Measurements from ENCODE around the gene FKBP14. TPM values are rescaled to one million over a fixed set of nuclear protein-coding genes. Genes with fewer than 3 reads are reported as not detected.
"Not testable (repeated sequence)": the region's sequence is repeated elsewhere in the genome, so short reads cannot be mapped to it uniquely, and the experiment has no call there.

The FKBP14 gene
- total and polyA plus RNA-seq, 2 of the 8 experiments (the other 6 are each of a cell fraction or from before 2014, with no cell fraction given) = 3.2 to 20.7 TPM

- not testable (repeated sequence) for H2BK20ac ChIP-seq (ENCODE audit: low read length); H4K20me1 ChIP-seq (replicated peaks in 1 of 2; ENCODE audit: control insufficient read depth in 1 of 2, insufficient read depth in 2 of 2, low read length in 2 of 2); H2BK5ac ChIP-seq (ENCODE audit: low read depth, low read length); H3K56ac ChIP-seq (replicated peaks; ENCODE audit: insufficient read length, low read depth, low read length); H3K27me3 ChIP-seq (replicated peaks in 1 of 4; ENCODE audit: control insufficient read depth in 3 of 4, extremely low read depth in 1 of 4, insufficient read depth in 3 of 4, low read length in 3 of 4); H3K79me1 ChIP-seq (ENCODE audit: low read depth, low read length); H2BK120ac ChIP-seq (replicated peaks; ENCODE audit: low read depth, low read length); H3K9me3 ChIP-seq (ENCODE audit: insufficient read depth in 2 of 2, low read depth in 1 of 2, low read length in 1 of 2); H3K4me2 ChIP-seq (ENCODE audit: insufficient read depth in 1 of 2, low read depth in 2 of 2, low read length in 2 of 2); H3K9ac ChIP-seq (replicated peaks in 1 of 4; ENCODE audit: extremely low read depth in 1 of 4, low read depth in 3 of 4, low read length in 3 of 4); H3K23me2 ChIP-seq (ENCODE audit: low read depth, low read length); H4K91ac ChIP-seq (replicated peaks; ENCODE audit: insufficient read length, low read length); H4K5ac ChIP-seq (ENCODE audit: insufficient read length, low read depth, low read length); H3K18ac ChIP-seq (ENCODE audit: extremely low read depth, low read length); H2AK5ac ChIP-seq (ENCODE audit: low read depth, low read length); H2AFZ ChIP-seq (ENCODE audit: low read length); DNase-seq (ENCODE audit: low read depth in 1 of 2, low spot score in 2 of 2); H3K23ac ChIP-seq (ENCODE audit: insufficient read length); H3K4me1 ChIP-seq (replicated peaks in 1 of 4; ENCODE audit: control insufficient read depth in 3 of 4, insufficient read depth in 4 of 4, low read length in 3 of 4); H3K4me3 ChIP-seq (ENCODE audit: extremely low read depth in 1 of 4, insufficient read depth in 2 of 4, low read depth in 3 of 4, low read length in 4 of 4); H3K4ac ChIP-seq (replicated peaks; ENCODE audit: insufficient read length, low read depth, low read length); H4K8ac ChIP-seq (ENCODE audit: extremely low read depth, insufficient read depth, low read length); H3K27ac ChIP-seq (ENCODE audit: low read depth, low read length); H2BK15ac ChIP-seq (ENCODE audit: low read length); H3K79me2 ChIP-seq (ENCODE audit: control insufficient read depth in 1 of 2, insufficient read depth in 2 of 2, low read length in 2 of 2); H3K14ac ChIP-seq (ENCODE audit: insufficient read length); H2BK12ac ChIP-seq (ENCODE audit: low read depth, low read length)
- WGBS, 2 experiments (ENCODE audit: extremely low coverage in 1 of 2, insufficient coverage in 1 of 2, insufficient read length in 1 of 2, insufficient replicate concordance in 2 of 2, low coverage in 1 of 2, low lambda C conversion rate in 2 of 2, missing lambda C conversion rate in 1 of 2) = 48% methylated on average over 3 of the region's 3 CpGs; no CpG with 5 or more reads in 1 of the 2 experiments
- TF ChIP-seq CTCF (IDR thresholded peaks at IDR 0.05; ENCODE audit: control extremely low read depth in 1 of 3, insufficient read depth in 1 of 3, low read depth in 1 of 3, low read length in 3 of 3) (peak in 2 of 3 experiments; percentile 39 to 45; a peak in 3 of 4 replicates), RAD21 (IDR thresholded peaks at IDR 0.05 in 1 of 2, conservative IDR thresholded peaks at IDR 0.05 in 1 of 2; ENCODE audit: low read depth in 2 of 2, low read length in 2 of 2) (peak; percentile 20 to 42; a peak in 3 of 4 replicates)
- peaks cover 2 to 28% (median 18%) of the 10 kb centered on the region in 4 experiments; a peak in 6 of 8 replicates for H3K36me3 ChIP-seq (ENCODE audit: control insufficient read depth in 2 of 4, insufficient read depth in 4 of 4, low read length in 3 of 4)
- POLR2A ChIA-PET (ENCODE audit: partially characterized antibody) = interaction anchor here (0.6 to 1.5 kb wide), 3 partner anchors 28 to 160 kb away, joined by 3 to 4 read pairs (median 3); no protein-coding TSS in a partner anchor
- CTCF ChIA-PET (ENCODE audit: partially characterized antibody) = interaction anchor here (0.5 to 5.2 kb wide), 45 partner anchors 9 to 738 kb away, joined by 3 to 49 read pairs (median 5); no protein-coding TSS in a partner anchor
- FAIRE-seq = peak; percentile 98
Measured at GRCh38 chr7:30061786-30062185, 35.3 kb upstream of the FKBP14 start.

Measured in H1 (cell line).